ENCODE data around the gene GP2.

- no peak for TF ChIP-seq POLR2A (IDR thresholded peaks at IDR 0.05)
- TF ChIP-seq, protein P1, sequence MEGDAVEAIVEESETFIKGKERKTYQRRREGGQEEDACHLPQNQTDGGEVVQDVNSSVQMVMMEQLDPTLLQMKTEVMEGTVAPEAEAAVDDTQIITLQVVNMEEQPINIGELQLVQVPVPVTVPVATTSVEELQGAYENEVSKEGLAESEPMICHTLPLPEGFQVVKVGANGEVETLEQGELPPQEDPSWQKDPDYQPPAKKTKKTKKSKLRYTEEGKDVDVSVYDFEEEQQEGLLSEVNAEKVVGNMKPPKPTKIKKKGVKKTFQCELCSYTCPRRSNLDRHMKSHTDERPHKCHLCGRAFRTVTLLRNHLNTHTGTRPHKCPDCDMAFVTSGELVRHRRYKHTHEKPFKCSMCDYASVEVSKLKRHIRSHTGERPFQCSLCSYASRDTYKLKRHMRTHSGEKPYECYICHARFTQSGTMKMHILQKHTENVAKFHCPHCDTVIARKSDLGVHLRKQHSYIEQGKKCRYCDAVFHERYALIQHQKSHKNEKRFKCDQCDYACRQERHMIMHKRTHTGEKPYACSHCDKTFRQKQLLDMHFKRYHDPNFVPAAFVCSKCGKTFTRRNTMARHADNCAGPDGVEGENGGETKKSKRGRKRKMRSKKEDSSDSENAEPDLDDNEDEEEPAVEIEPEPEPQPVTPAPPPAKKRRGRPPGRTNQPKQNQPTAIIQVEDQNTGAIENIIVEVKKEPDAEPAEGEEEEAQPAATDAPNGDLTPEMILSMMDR (IDR thresholded peaks at IDR 0.05), result no peak
- no peak for TF ChIP-seq POLR2AphosphoS5 (IDR thresholded peaks at IDR 0.05)
Observed at GRCh38 chr16:20331635-20332034, 4.3 kb upstream of the GP2 start.
